HCT116 (cell line): Measurements from ENCODE around the gene EEF1AKMT2. TPM values are rescaled to one million over a fixed set of nuclear protein-coding genes. Genes with fewer than 3 reads are reported as not detected.

Source experiments
- ATAC-seq: fragments of 200-7000 bp; cut with Tn5 transposase; 2 replicates; pipeline ENCODE4 v1.9.1; 2020; ENCODE audit warnings: mild to moderate bottlenecking, moderate library complexity
- BruUV-seq: library from RNA; stranded (reverse); fragments of 400-500 nt; replicated peaks from 2 replicates; lab custom pipeline; 2021; lab: Mats Ljungman, UMichigan
- CTCF ChIA-PET: fragments of 300-600 bp; sonication (Branson Sonifier 250); formaldehyde crosslinking; loops from one replicate; lab custom pipeline; 2021; ENCODE audit warnings: antibody characterized with exemption; lab: Charles Lee
- POLR2A ChIA-PET: fragments of 300-600, 350-600 bp; sonication (Branson Sonifier 250); formaldehyde crosslinking; loops from one replicate; lab custom pipeline; 2021; ENCODE audit warnings: antibody characterized with exemption; lab: Charles Lee
- RAD21 ChIA-PET, 2 experiments: fragments of 300-600 bp; sonication (Branson Sonifier 250); formaldehyde crosslinking; loops; one replicate each; lab custom pipeline; 2023; ENCODE audit warnings: low total read pairs in 2 of 2; ENCODE audit not compliant: uncharacterized antibody in 2 of 2, unreplicated experiment in 2 of 2, low non-redundant PET in 1 of 2; lab: Charles Lee
- DNase-seq: peaks from one replicate; pipeline ENCODE4 v3.0.0-alpha.2; 2010; ENCODE audit warnings: low read depth, low spot score
- H2AFZ ChIP-seq: fragments of 200-600 bp; shearing (Covaris generic), sonication (generic); 2 replicates; pipeline ENCODE4 v1.6.1; 2017; ENCODE audit warnings: low read depth, mixed run types, mixed read lengths, antibody characterized with exemption, low read length; ENCODE audit not compliant: poor library complexity, severe bottlenecking
- H3K27ac ChIP-seq: 2 replicates; pipeline ENCODE4 v1.5.1; 2012; ENCODE audit warnings: low read depth, low read length
- H3K27me3 ChIP-seq: fragments of 200-600 bp; sonication (generic); 2 replicates; pipeline ENCODE4 v1.6.1; 2016; ENCODE audit warnings: mixed run types, low read length, mixed read lengths; ENCODE audit not compliant: insufficient read depth
- H3K36me3 ChIP-seq, 2 experiments: fragments of 200-500 bp in 1 of 2; fragments of 200-600 bp in 1 of 2; sonication (Bioruptor generic) in 1 of 2; sonication (generic) in 1 of 2; 2 replicates each; pipeline versions ENCODE4 v1.5.1 to v1.6.1; 2014 to 2016; ENCODE audit warnings: low read length in 2 of 2, inconsistent platforms in 1 of 2, mixed read lengths in 1 of 2, mixed run types in 1 of 2; ENCODE audit not compliant: insufficient read depth in 2 of 2, control insufficient read depth in 1 of 2
- H3K4me1 ChIP-seq, 2 experiments: fragments of 200-600 bp in 1 of 2; sonication (generic) in 1 of 2; 2 replicates each; pipeline versions ENCODE4 v1.5.1 to v1.6.1; 2012 to 2017; ENCODE audit warnings: low read length in 2 of 2, inconsistent platforms in 1 of 2, mild to moderate bottlenecking in 1 of 2, mixed read lengths in 1 of 2, mixed run types in 1 of 2, moderate library complexity in 1 of 2; ENCODE audit not compliant: insufficient read depth in 2 of 2, control insufficient read depth in 1 of 2
- H3K4me2 ChIP-seq: fragments of 200-600 bp; sonication (generic); 2 replicates; pipeline ENCODE4 v1.6.1; 2017; ENCODE audit warnings: mixed run types, low read length, mixed read lengths
- H3K4me3 ChIP-seq, 2 experiments: fragments of 200-600 bp in 1 of 2; sonication (generic) in 1 of 2; replicated peaks in 1 of 2; 2 replicates each; pipeline ENCODE4 v1.5.1; 2011 to 2016; ENCODE audit warnings: low read length in 2 of 2, control low read depth in 1 of 2, low read depth in 1 of 2, mild to moderate bottlenecking in 1 of 2, mixed read lengths in 1 of 2, mixed run types in 1 of 2
- H3K79me2 ChIP-seq: fragments of 200-600 bp; sonication (generic); 2 replicates; pipeline ENCODE4 v1.6.1; 2017; ENCODE audit warnings: mild to moderate bottlenecking, mixed run types, low read length, moderate library complexity, mixed read lengths; ENCODE audit not compliant: insufficient read depth
- H3K9ac ChIP-seq: fragments of 200-600 bp; sonication (generic); 2 replicates; pipeline ENCODE4 v1.6.1; 2016; ENCODE audit warnings: low read length, mixed read lengths
- H3K9me2 ChIP-seq: fragments of 200-600 bp; sonication (generic), shearing (Covaris generic); 2 replicates; pipeline ENCODE4 v1.6.1; 2017; ENCODE audit warnings: mixed run types, mild to moderate bottlenecking, moderate library complexity; ENCODE audit not compliant: insufficient read depth
- H3K9me3 ChIP-seq, 2 experiments: fragments of 200-500 bp in 1 of 2; fragments of 200-600 bp in 1 of 2; sonication (Bioruptor generic) in 1 of 2; sonication (generic) in 1 of 2; 2 replicates each; pipeline ENCODE4 v1.6.1; 2014 to 2017; ENCODE audit warnings: low read length in 2 of 2, mixed read lengths in 2 of 2, inconsistent platforms in 1 of 2, low read depth in 1 of 2, mild to moderate bottlenecking in 1 of 2, mixed run types in 1 of 2, moderate library complexity in 1 of 2; ENCODE audit not compliant: control insufficient read depth in 1 of 2, insufficient read depth in 1 of 2
- H4K20me1 ChIP-seq: fragments of 200-600 bp; sonication (generic), shearing (Covaris generic); 2 replicates; pipeline ENCODE4 v1.6.1; 2017; ENCODE audit warnings: mixed run types, mild to moderate bottlenecking, moderate library complexity; ENCODE audit not compliant: insufficient read depth
- ATF3 ChIP-seq: IDR thresholded peaks from 2 replicates; pipeline ENCODE4 v1.6.1; 2012
- CTCF ChIP-seq, 3 experiments: fragments of 200-600 bp in 1 of 3; sonication (generic) in 1 of 3; IDR thresholded peaks in 2 of 3; conservative IDR thresholded peaks in 1 of 3; 2 replicates each; pipeline ENCODE4 v1.5.1; 2012 to 2017; ENCODE audit warnings: low read depth in 2 of 3, low read length in 2 of 3, antibody characterized with exemption in 1 of 3, borderline replicate concordance in 1 of 3, control low read depth in 1 of 3, mild to moderate bottlenecking in 1 of 3, mixed read lengths in 1 of 3, mixed run types in 1 of 3, moderate library complexity in 1 of 3; ENCODE audit not compliant: insufficient read depth in 1 of 3
- JUND ChIP-seq: IDR thresholded peaks from 2 replicates; pipeline ENCODE4 v1.6.1; 2012
- TCF7L2 ChIP-seq: IDR thresholded peaks from 2 replicates; pipeline ENCODE4 v1.7.0; 2011; ENCODE audit warnings: borderline replicate concordance, inconsistent platforms; ENCODE audit not compliant: insufficient read depth, insufficient read length; ENCODE audit errors: extremely low read depth
- ZFX ChIP-seq: fragments of 450-650 bp; IDR thresholded peaks from 2 replicates; pipeline ENCODE4 v1.6.1; 2017
- intact Hi-C: fragments of 100-400 bp; cut with micrococcal nuclease; formaldehyde crosslinking; loops from 2 replicates; pipeline ENCODE4 v1.10.0; 2022
- total RNA-seq: library from RNA; stranded (reverse); gene quantifications from one replicate; pipeline ENCODE4 v1.2.1, GENCODE V29; 2021; ENCODE audit not compliant: unreplicated experiment

The EEF1AKMT2 gene
- total RNA-seq, 1 experiment from 2014 or later: 39.6 TPM

GRCh38 chr10:124742413-124743190, 49.1 kb downstream of the EEF1AKMT2 start:
- Histone ChIP-seq H3K4me1 (peaks cover 22 to 39% of the 10 kb centered on the region in 2 experiments), H4K20me1 (no peaks in the 10 kb centered on the region), H3K4me3 (peak overlapping the region; percentile 69 to 72), H3K9ac (peak overlapping the region; percentile 75; the same call in 1 of the 2 replicates), H3K27ac (no peak overlapping the region), H3K9me2 (no peaks in the 10 kb centered on the region), H3K36me3 (peaks cover 0 to 3% of the 10 kb centered on the region in 2 experiments; a peak in 1 of 4 replicates), H3K4me2 (peak overlapping the region; percentile 90), H3K9me3 (no peaks in the 10 kb centered on the region), H3K79me2 (peaks cover 27% of the 10 kb centered on the region; the same call in 1 of the 2 replicates), H3K27me3 (no peaks in the 10 kb centered on the region), H2AFZ (no peak overlapping the region)
- TF ChIP-seq CTCF (IDR thresholded peaks at IDR 0.05 in 2 of 3, conservative IDR thresholded peaks at IDR 0.05 in 1 of 3; ENCODE audit: borderline replicate concordance in 1 of 3, insufficient read depth in 1 of 3, low read depth in 2 of 3, low read length in 2 of 3): peak in 2 of 3 experiments; percentile 23 to 36; a peak in 3 of 6 replicates
- no peak for TF ChIP-seq JUND
- DNase-seq (no peak), ATAC-seq (no peak)
- no TSS peak for BruUV-seq
- CTCF ChIA-PET: interaction anchor here (1.1 to 3.0 kb wide), 10 partner anchors 8 to 748 kb away, joined by 3 to 46 read pairs (median 10); no protein-coding TSS in a partner anchor
- RAD21 ChIA-PET: interaction anchor here in 1 of 2 experiments (0.6 to 0.7 kb wide), 2 partner anchors 11 to 265 kb away, joined by 3 to 6 read pairs; no protein-coding TSS in a partner anchor
- POLR2A ChIA-PET: no interaction called here
- intact Hi-C loops: loop anchor here (5.0 kb wide), 4 partner anchors 95 to 1160 kb away; partner anchors contain the start of gene OAT

GRCh38 chr10:124741922-124742412, 49.7 kb downstream of the EEF1AKMT2 start:
- ATAC-seq: no peak
- Histone ChIP-seq H3K36me3 (no peaks in the 10 kb centered on the region), H3K4me1 (peaks cover 24 to 45% of the 10 kb centered on the region in 2 experiments), H3K27me3 (no peaks in the 10 kb centered on the region), H4K20me1 (no peaks in the 10 kb centered on the region), H3K79me2 (peaks cover 27% of the 10 kb centered on the region; the same call in 1 of the 2 replicates), H3K4me2 (0 out of 2 replicates have a peak overlapping the region, but pooled peaks have one; percentile 90), H3K9me3 (no peaks in the 10 kb centered on the region), H3K27ac (no peak overlapping the region), H2AFZ (no peak overlapping the region), H3K4me3 (no peak overlapping the region), H3K9me2 (no peaks in the 10 kb centered on the region), H3K9ac (no peak overlapping the region)
- no TSS peak for BruUV-seq
- no peak for DNase-seq
- ChIA-PET RAD21 (interaction anchor here (0.6 to 1.2 kb wide), 2 partner anchors 203 to 212 kb away, joined by 3 to 10 read pairs (median 7); no protein-coding TSS in a partner anchor), CTCF (interaction anchor here (0.6 to 3.0 kb wide), 40 partner anchors 8 to 747 kb away, joined by 3 to 46 read pairs (median 5); partner anchors contain the start of genes EEF1AKMT2 and LHPP), POLR2A (interaction anchor here (0.8 kb wide), 1 partner anchor 16 kb away, joined by 3 read pairs; no protein-coding TSS in a partner anchor)
- intact Hi-C loops: loop anchor here (1.0 to 5.0 kb wide), 6 partner anchors 95 to 1160 kb away; partner anchors contain the start of gene OAT
- TF ChIP-seq ATF3 (no peak), ZFX (no peak), TCF7L2 (no peak)
